OCI-LY3 (cell line): Measurements from ENCODE around the gene TIMP3.

ENCODE experiments used
- EZH2phosphoT487 ChIP-seq: fragments of 200-600 bp; shearing (Covaris generic); IDR thresholded peaks from 2 replicates; pipeline ENCODE4 v1.6.1; 2018; ENCODE audit warnings: antibody characterized with exemption, mixed run types, low read depth
- TF ChIP-seq, protein P1 (sequence below): fragments of 200-600, 300-600 bp; sonication (generic); IDR thresholded peaks from 2 replicates; pipeline ENCODE4 v1.5.1; 2014; ENCODE audit warnings: antibody characterized with exemption, low read length, low read depth

DNA sequence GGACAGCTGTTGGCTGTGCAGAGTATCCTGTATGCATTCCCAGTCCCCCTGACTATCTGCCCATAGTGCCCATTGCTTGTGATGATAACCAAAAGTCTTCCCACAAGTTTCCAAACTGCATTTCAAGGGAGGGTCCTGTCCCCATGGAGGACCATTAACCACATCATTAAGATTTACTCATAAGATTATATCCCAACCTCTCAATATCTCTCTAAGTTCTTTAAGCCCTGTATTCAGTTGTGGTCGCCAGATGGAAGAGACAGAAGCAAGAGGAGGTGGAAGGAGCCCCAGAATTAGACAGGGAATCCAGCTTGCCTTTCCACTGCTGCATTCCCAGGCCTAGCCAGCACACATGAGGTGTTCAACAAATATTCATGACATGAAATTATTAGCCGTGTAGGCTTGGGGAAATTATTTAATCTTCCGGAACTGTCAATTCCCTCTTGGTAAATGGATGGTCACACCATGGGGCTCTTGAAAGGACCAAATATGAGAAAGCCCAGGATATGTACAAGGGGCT, 42.6 kb upstream of the TIMP3 start:
- TF ChIP-seq, protein P1, sequence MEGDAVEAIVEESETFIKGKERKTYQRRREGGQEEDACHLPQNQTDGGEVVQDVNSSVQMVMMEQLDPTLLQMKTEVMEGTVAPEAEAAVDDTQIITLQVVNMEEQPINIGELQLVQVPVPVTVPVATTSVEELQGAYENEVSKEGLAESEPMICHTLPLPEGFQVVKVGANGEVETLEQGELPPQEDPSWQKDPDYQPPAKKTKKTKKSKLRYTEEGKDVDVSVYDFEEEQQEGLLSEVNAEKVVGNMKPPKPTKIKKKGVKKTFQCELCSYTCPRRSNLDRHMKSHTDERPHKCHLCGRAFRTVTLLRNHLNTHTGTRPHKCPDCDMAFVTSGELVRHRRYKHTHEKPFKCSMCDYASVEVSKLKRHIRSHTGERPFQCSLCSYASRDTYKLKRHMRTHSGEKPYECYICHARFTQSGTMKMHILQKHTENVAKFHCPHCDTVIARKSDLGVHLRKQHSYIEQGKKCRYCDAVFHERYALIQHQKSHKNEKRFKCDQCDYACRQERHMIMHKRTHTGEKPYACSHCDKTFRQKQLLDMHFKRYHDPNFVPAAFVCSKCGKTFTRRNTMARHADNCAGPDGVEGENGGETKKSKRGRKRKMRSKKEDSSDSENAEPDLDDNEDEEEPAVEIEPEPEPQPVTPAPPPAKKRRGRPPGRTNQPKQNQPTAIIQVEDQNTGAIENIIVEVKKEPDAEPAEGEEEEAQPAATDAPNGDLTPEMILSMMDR = no peak
- TF ChIP-seq EZH2phosphoT487 = no peak
